ENCODE results near the gene CCDC68.

CCDC68 gene

GRCh38 chr18:54914816-54915215 is 44.4 kb downstream of the CCDC68 start:
- H3K9ac ChIP-seq = no peak overlapping the region
- H3K4me1 ChIP-seq = no peaks in the 10 kb centered on the region
- no peak overlapping the region for H3K4me2 ChIP-seq
- H3K27ac ChIP-seq = no peak overlapping the region
- H3K27me3 ChIP-seq = no peaks in the 10 kb centered on the region
- H3K4me3 ChIP-seq = no peak overlapping the region
- no peak for TF ChIP-seq Cebpa-rat (IDR thresholded peaks at IDR 0.05)
- peaks cover 0 to 15% (median 13%) of the 10 kb centered on the region in 11 experiments; a peak in 13 of 22 replicates for H3K9me3 ChIP-seq (replicated peaks in 1 of 11)
- no peaks in the 10 kb centered on the region for H3K36me3 ChIP-seq
- no peaks in the 10 kb centered on the region for H4K20me1 ChIP-seq

GRCh38 chr18:54911551-54911950 is 47.7 kb downstream of the CCDC68 start:
- Histone ChIP-seq H3K4me3 (no peak overlapping the region), H4K20me1 (no peaks in the 10 kb centered on the region), H3K9me3 (replicated peaks in 1 of 11) (peaks cover 0 to 18% (median 14%) of the 10 kb centered on the region in 11 experiments; a peak in 13 of 22 replicates), H3K27me3 (no peaks in the 10 kb centered on the region), H3K36me3 (no peaks in the 10 kb centered on the region), H3K9ac (no peak overlapping the region), H3K27ac (no peak overlapping the region), H3K4me2 (no peak overlapping the region), H3K4me1 (no peaks in the 10 kb centered on the region)
- no peak for TF ChIP-seq Cebpa-rat (IDR thresholded peaks at IDR 0.05)

- no peaks in the 10 kb centered on the region for H4K20me1 ChIP-seq
These were observed 48.9 kb downstream of the CCDC68 start for GRCh38 chr18:54910161-54910919.

GRCh38 chr18:54909538-54909937 is 49.7 kb downstream of the CCDC68 start:
- Histone ChIP-seq H3K9ac (no peak overlapping the region), H4K20me1 (no peaks in the 10 kb centered on the region), H3K4me2 (no peak overlapping the region), H3K27me3 (no peaks in the 10 kb centered on the region), H3K27ac (no peak overlapping the region), H3K36me3 (no peaks in the 10 kb centered on the region), H3K4me3 (no peak overlapping the region), H3K9me3 (replicated peaks in 1 of 11) (peaks cover 0 to 19% (median 14%) of the 10 kb centered on the region in 11 experiments; a peak in 13 of 22 replicates), H3K4me1 (no peaks in the 10 kb centered on the region)
- TF ChIP-seq Cebpa-rat (IDR thresholded peaks at IDR 0.05) = no peak

More at GRCh38 chr18:54910161-54910919, 48.9 kb downstream of the CCDC68 start:
- Histone ChIP-seq H3K36me3 (no peaks in the 10 kb centered on the region), H3K9ac (no peak overlapping the region), H3K4me1 (no peaks in the 10 kb centered on the region), H3K9me3 (replicated peaks in 1 of 11) (peaks cover 0 to 19% (median 14%) of the 10 kb centered on the region in 11 experiments; a peak in 13 of 22 replicates), H3K27ac (no peak overlapping the region), H3K4me3 (no peak overlapping the region), H3K4me2 (no peak overlapping the region), H3K27me3 (no peaks in the 10 kb centered on the region)
- no peak for TF ChIP-seq Cebpa-rat (IDR thresholded peaks at IDR 0.05)

- H3K4me3 ChIP-seq = no peak overlapping the region
- H3K36me3 ChIP-seq = no peaks in the 10 kb centered on the region
- no peaks in the 10 kb centered on the region for H3K4me1 ChIP-seq
- H3K9ac ChIP-seq = no peak overlapping the region
- no peaks in the 10 kb centered on the region for H3K27me3 ChIP-seq
- H3K4me2 ChIP-seq = no peak overlapping the region
- peaks cover 0 to 19% (median 14%) of the 10 kb centered on the region in 11 experiments; a peak in 13 of 22 replicates for H3K9me3 ChIP-seq (replicated peaks in 1 of 11)
- no peaks in the 10 kb centered on the region for H4K20me1 ChIP-seq
- no peak overlapping the region for H3K27ac ChIP-seq
- no peak for TF ChIP-seq Cebpa-rat (IDR thresholded peaks at IDR 0.05)
These were observed 52.7 kb downstream of the CCDC68 start for GRCh38 chr18:54906331-54907185.

GRCh38 chr18:54905629-54906028 is 53.6 kb downstream of the CCDC68 start:
- peaks cover 0 to 12% (median 9%) of the 10 kb centered on the region in 11 experiments; a peak in 13 of 22 replicates for H3K9me3 ChIP-seq (replicated peaks in 1 of 11)
- H3K4me3 ChIP-seq = no peak overlapping the region
- TF ChIP-seq Cebpa-rat (IDR thresholded peaks at IDR 0.05) = no peak
- H4K20me1 ChIP-seq = no peaks in the 10 kb centered on the region
- no peaks in the 10 kb centered on the region for H3K36me3 ChIP-seq
- no peaks in the 10 kb centered on the region for H3K27me3 ChIP-seq
- H3K9ac ChIP-seq = no peak overlapping the region
- H3K27ac ChIP-seq = no peak overlapping the region
- no peak overlapping the region for H3K4me2 ChIP-seq
- no peaks in the 10 kb centered on the region for H3K4me1 ChIP-seq

- H3K27me3 ChIP-seq = no peaks in the 10 kb centered on the region
- no peaks in the 10 kb centered on the region for H4K20me1 ChIP-seq
- H3K36me3 ChIP-seq = no peaks in the 10 kb centered on the region
- H3K9ac ChIP-seq = no peak overlapping the region
- H3K4me2 ChIP-seq = no peak overlapping the region
- no peaks in the 10 kb centered on the region for H3K4me1 ChIP-seq
- H3K27ac ChIP-seq = no peak overlapping the region
- peaks cover 0 to 4% (median 0%) of the 10 kb centered on the region in 11 experiments; a peak in 3 of 22 replicates for H3K9me3 ChIP-seq (replicated peaks in 1 of 11)
- TF ChIP-seq Cebpa-rat (IDR thresholded peaks at IDR 0.05) = no peak
- H3K4me3 ChIP-seq = no peak overlapping the region
These were observed 54.7 kb downstream of the CCDC68 start for GRCh38 chr18:54904581-54904980.

- Histone ChIP-seq H3K27ac (no peak overlapping the region), H3K9me3 (replicated peaks in 1 of 11) (no peaks in the 10 kb centered on the region), H3K4me2 (no peak overlapping the region), H3K27me3 (no peaks in the 10 kb centered on the region), H3K4me3 (no peak overlapping the region), H4K20me1 (no peaks in the 10 kb centered on the region), H3K36me3 (no peaks in the 10 kb centered on the region), H3K9ac (no peak overlapping the region), H3K4me1 (no peaks in the 10 kb centered on the region)
- no peak for TF ChIP-seq Cebpa-rat (IDR thresholded peaks at IDR 0.05)
These were observed 59.0 kb downstream of the CCDC68 start for GRCh38 chr18:54900290-54900689.

- no peak for TF ChIP-seq Cebpa-rat (IDR thresholded peaks at IDR 0.05)
- H3K27ac ChIP-seq = no peak overlapping the region
- no peak overlapping the region for H3K4me2 ChIP-seq
- no peaks in the 10 kb centered on the region for H3K4me1 ChIP-seq
- H3K27me3 ChIP-seq = no peaks in the 10 kb centered on the region
- H3K9ac ChIP-seq = no peak overlapping the region
- H3K36me3 ChIP-seq = no peaks in the 10 kb centered on the region
- H3K4me3 ChIP-seq = no peak overlapping the region
- H4K20me1 ChIP-seq = no peaks in the 10 kb centered on the region
- no peaks in the 10 kb centered on the region for H3K9me3 ChIP-seq (replicated peaks in 1 of 11)
These were observed 59.8 kb downstream of the CCDC68 start for GRCh38 chr18:54899500-54899899.

Data from BLaER1 treated with 17β-estradiol and CSF1 and Interleukin-3, amounts not matched to agents 10 nM and 100 nM (cell line).